Liver (tissue), 9 donors: ENCODE results near the gene CYREN. TPM values are rescaled to one million over a fixed set of nuclear protein-coding genes. Genes with fewer than 3 reads are reported as not detected.

ENCODE experiments used
- DNase-seq: peaks from one replicate; pipeline ENCODE4 v3.0.0-alpha.2; 2017; ENCODE audit warnings: low spot score
- H3K27ac ChIP-seq, 2 donors: one replicate each; pipeline ENCODE4 v1.7.0; 2013; ENCODE audit warnings: inconsistent platforms in 2 of 2, low read length in 2 of 2, control low read depth in 1 of 2, low read depth in 1 of 2, mild to moderate bottlenecking in 1 of 2
- H3K27me3 ChIP-seq, 4 donors: one replicate each; pipeline versions ENCODE4 v1.6.1 to v1.7.0; 2013; ENCODE audit warnings: low read length in 3 of 4, inconsistent platforms in 1 of 4, mild to moderate bottlenecking in 1 of 4, moderate library complexity in 1 of 4; ENCODE audit not compliant: control insufficient read depth in 4 of 4, insufficient read depth in 4 of 4
- H3K36me3 ChIP-seq, 4 donors: one replicate each; pipeline versions ENCODE4 v1.6.1 to v1.7.0; 2013; ENCODE audit warnings: low read length in 3 of 4, mild to moderate bottlenecking in 3 of 4, low read depth in 1 of 4, moderate library complexity in 1 of 4; ENCODE audit not compliant: control insufficient read depth in 4 of 4, insufficient read depth in 3 of 4
- H3K4me1 ChIP-seq, 4 donors: one replicate each; pipeline versions ENCODE4 v1.6.1 to v1.7.0; 2013; ENCODE audit warnings: low read length in 3 of 4, mild to moderate bottlenecking in 3 of 4, moderate library complexity in 1 of 4; ENCODE audit not compliant: control insufficient read depth in 4 of 4, insufficient read depth in 4 of 4
- H3K4me3 ChIP-seq, 3 donors: one replicate each; pipeline versions ENCODE4 v1.6.1 to v1.7.0; 2013; ENCODE audit warnings: low read length in 3 of 3, control low read depth in 1 of 3, low read depth in 1 of 3, mild to moderate bottlenecking in 1 of 3
- H3K9ac ChIP-seq, 2 donors: one replicate each; pipeline ENCODE4 v1.7.0; 2013; ENCODE audit warnings: low read length in 2 of 2, mild to moderate bottlenecking in 2 of 2, moderate library complexity in 2 of 2, control low read depth in 1 of 2, low read depth in 1 of 2
- H3K9me3 ChIP-seq, 4 donors: one replicate each; pipeline versions ENCODE4 v1.6.1 to v1.7.0; 2013; ENCODE audit warnings: low read length in 3 of 4; ENCODE audit not compliant: control insufficient read depth in 4 of 4
- EGR1 ChIP-seq, 2 donors: IDR thresholded peaks; 2 replicates each; pipeline ENCODE4 v1.6.1; 2016 to 2018; ENCODE audit warnings: antibody characterized with exemption in 2 of 2, low read depth in 2 of 2
- FOXA1 ChIP-seq: IDR thresholded peaks from 2 replicates; pipeline ENCODE4 v1.6.1; 2016; ENCODE audit warnings: antibody characterized with exemption
- GABPA ChIP-seq, 2 donors: IDR thresholded peaks in 1 of 2; conservative IDR thresholded peaks in 1 of 2; 2 replicates each; pipeline ENCODE4 v1.6.1; 2016; ENCODE audit warnings: antibody characterized with exemption in 2 of 2, mild to moderate bottlenecking in 1 of 2, moderate library complexity in 1 of 2
- HNF4A ChIP-seq, 2 donors: conservative IDR thresholded peaks; 2 replicates each; pipeline ENCODE4 v1.6.1; 2016; ENCODE audit warnings: antibody characterized with exemption in 2 of 2, mild to moderate bottlenecking in 2 of 2
- HNF4G ChIP-seq: IDR thresholded peaks from 2 replicates; pipeline ENCODE4 v1.6.1; 2016; ENCODE audit warnings: antibody characterized with exemption
- JUND ChIP-seq, 2 donors: IDR thresholded peaks; 2 replicates each; pipeline ENCODE4 v1.6.1; 2016; ENCODE audit warnings: antibody characterized with exemption in 2 of 2
- MAX ChIP-seq: IDR thresholded peaks from 2 replicates; pipeline ENCODE4 v1.6.1; 2016; ENCODE audit warnings: antibody characterized with exemption
- NR2F2 ChIP-seq: IDR thresholded peaks from 2 replicates; pipeline ENCODE4 v1.6.1; 2016; ENCODE audit warnings: antibody characterized with exemption
- RAD21 ChIP-seq, 2 donors: IDR thresholded peaks; 2 replicates each; pipeline ENCODE4 v1.6.1; 2016; ENCODE audit warnings: antibody characterized with exemption in 2 of 2, mild to moderate bottlenecking in 2 of 2
- RXRA ChIP-seq, 2 donors: IDR thresholded peaks; 2 replicates each; pipeline ENCODE4 v1.6.1; 2017 to 2018; ENCODE audit warnings: antibody characterized with exemption in 2 of 2, mild to moderate bottlenecking in 1 of 2
- SP1 ChIP-seq: IDR thresholded peaks from 2 replicates; pipeline ENCODE4 v1.6.1; 2018; ENCODE audit warnings: antibody characterized with exemption, mild to moderate bottlenecking
- TAF1 ChIP-seq: conservative IDR thresholded peaks from 2 replicates; pipeline ENCODE4 v1.6.1; 2016; ENCODE audit warnings: antibody characterized with exemption, mild to moderate bottlenecking
- YY1 ChIP-seq: IDR thresholded peaks from 2 replicates; pipeline ENCODE4 v1.6.1; 2016; ENCODE audit warnings: antibody characterized with exemption, mild to moderate bottlenecking
- ZBTB33 ChIP-seq: IDR thresholded peaks from 2 replicates; pipeline ENCODE4 v1.6.1; 2016; ENCODE audit warnings: antibody characterized with exemption
- WGBS: extraction: QIAGEN DNeasy Blood & Tissue Kit; methylation state at CpG from one replicate; pipeline ENCODE4 v1.1.7; 2013; 5-methylcytosine and 5-hydroxymethylcytosine counted together
- polyA plus RNA-seq, 2 donors: library from polyadenylated mRNA; stranded (reverse) in 1 of 2; unstranded in 1 of 2; fragments of 200-250 nt in 1 of 2; fragments of >200 nt in 1 of 2; fragmentation: Nextera tagmentation in 1 of 2; extraction: Ambion mirVana in 1 of 2; gene quantifications; one replicate each; pipeline versions ENCODE4 v1.2.1 to v1.2.3, GENCODE V29; 2013 to 2015
- total RNA-seq, 2 donors: library from RNA; depleted of rRNA; stranded (reverse); fragments of >200 nt; gene quantifications; one replicate each; pipeline ENCODE4 v1.2.3, GENCODE V29; 2014
- TF ChIP-seq, protein P1 (sequence below): IDR thresholded peaks from 2 replicates; pipeline ENCODE4 v1.6.1; 2016; ENCODE audit warnings: antibody characterized with exemption
- TF ChIP-seq, protein P2 (sequence below): IDR thresholded peaks from 2 replicates; pipeline ENCODE4 v1.6.1; 2016; ENCODE audit warnings: antibody characterized with exemption, mild to moderate bottlenecking
- TF ChIP-seq, protein P3 (sequence below): fragments of 150-350 bp; IDR thresholded peaks from 2 replicates; pipeline ENCODE4 v1.5.1; 2017; ENCODE audit warnings: improper control_type of control experiment, low read depth, low read length; ENCODE audit not compliant: missing input control
- donor health status: healthy.
- donor health status: healthy.
- donor health status: healthy.
- donor health status: healthy.
- donor health status: healthy.

CYREN gene
- total and polyA plus RNA-seq, 4 donors: 13.2 to 20.3 (median 16.0) TPM

- TF ChIP-seq, protein P1, sequence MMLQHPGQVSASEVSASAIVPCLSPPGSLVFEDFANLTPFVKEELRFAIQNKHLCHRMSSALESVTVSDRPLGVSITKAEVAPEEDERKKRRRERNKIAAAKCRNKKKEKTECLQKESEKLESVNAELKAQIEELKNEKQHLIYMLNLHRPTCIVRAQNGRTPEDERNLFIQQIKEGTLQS: no peak
- TF ChIP-seq, protein P2, sequence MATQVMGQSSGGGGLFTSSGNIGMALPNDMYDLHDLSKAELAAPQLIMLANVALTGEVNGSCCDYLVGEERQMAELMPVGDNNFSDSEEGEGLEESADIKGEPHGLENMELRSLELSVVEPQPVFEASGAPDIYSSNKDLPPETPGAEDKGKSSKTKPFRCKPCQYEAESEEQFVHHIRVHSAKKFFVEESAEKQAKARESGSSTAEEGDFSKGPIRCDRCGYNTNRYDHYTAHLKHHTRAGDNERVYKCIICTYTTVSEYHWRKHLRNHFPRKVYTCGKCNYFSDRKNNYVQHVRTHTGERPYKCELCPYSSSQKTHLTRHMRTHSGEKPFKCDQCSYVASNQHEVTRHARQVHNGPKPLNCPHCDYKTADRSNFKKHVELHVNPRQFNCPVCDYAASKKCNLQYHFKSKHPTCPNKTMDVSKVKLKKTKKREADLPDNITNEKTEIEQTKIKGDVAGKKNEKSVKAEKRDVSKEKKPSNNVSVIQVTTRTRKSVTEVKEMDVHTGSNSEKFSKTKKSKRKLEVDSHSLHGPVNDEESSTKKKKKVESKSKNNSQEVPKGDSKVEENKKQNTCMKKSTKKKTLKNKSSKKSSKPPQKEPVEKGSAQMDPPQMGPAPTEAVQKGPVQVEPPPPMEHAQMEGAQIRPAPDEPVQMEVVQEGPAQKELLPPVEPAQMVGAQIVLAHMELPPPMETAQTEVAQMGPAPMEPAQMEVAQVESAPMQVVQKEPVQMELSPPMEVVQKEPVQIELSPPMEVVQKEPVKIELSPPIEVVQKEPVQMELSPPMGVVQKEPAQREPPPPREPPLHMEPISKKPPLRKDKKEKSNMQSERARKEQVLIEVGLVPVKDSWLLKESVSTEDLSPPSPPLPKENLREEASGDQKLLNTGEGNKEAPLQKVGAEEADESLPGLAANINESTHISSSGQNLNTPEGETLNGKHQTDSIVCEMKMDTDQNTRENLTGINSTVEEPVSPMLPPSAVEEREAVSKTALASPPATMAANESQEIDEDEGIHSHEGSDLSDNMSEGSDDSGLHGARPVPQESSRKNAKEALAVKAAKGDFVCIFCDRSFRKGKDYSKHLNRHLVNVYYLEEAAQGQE: no peak
- no peak for TF ChIP-seq NR2F2
- no peak for TF ChIP-seq RAD21 (IDR thresholded peaks at IDR 0.05)
- no peak for TF ChIP-seq ZBTB33
- TF ChIP-seq YY1: no peak
- no peak for TF ChIP-seq FOXA1
- TF ChIP-seq SP1: no peak
- TF ChIP-seq EGR1 (IDR thresholded peaks at IDR 0.05; ENCODE audit: low read depth in 2 of 2): no peak
- no peak for TF ChIP-seq MAX
- TF ChIP-seq GABPA (IDR thresholded peaks at IDR 0.05 in 1 of 2, conservative IDR thresholded peaks at IDR 0.05 in 1 of 2): no peak
- no peak for TF ChIP-seq RXRA (IDR thresholded peaks at IDR 0.05)
- TF ChIP-seq, protein P3, sequence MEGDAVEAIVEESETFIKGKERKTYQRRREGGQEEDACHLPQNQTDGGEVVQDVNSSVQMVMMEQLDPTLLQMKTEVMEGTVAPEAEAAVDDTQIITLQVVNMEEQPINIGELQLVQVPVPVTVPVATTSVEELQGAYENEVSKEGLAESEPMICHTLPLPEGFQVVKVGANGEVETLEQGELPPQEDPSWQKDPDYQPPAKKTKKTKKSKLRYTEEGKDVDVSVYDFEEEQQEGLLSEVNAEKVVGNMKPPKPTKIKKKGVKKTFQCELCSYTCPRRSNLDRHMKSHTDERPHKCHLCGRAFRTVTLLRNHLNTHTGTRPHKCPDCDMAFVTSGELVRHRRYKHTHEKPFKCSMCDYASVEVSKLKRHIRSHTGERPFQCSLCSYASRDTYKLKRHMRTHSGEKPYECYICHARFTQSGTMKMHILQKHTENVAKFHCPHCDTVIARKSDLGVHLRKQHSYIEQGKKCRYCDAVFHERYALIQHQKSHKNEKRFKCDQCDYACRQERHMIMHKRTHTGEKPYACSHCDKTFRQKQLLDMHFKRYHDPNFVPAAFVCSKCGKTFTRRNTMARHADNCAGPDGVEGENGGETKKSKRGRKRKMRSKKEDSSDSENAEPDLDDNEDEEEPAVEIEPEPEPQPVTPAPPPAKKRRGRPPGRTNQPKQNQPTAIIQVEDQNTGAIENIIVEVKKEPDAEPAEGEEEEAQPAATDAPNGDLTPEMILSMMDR: no peak
- no peak for TF ChIP-seq HNF4A (conservative IDR thresholded peaks at IDR 0.05)
- no peak for TF ChIP-seq JUND (IDR thresholded peaks at IDR 0.05)
- TF ChIP-seq HNF4G: no peak
- TF ChIP-seq TAF1: no peak
- Histone ChIP-seq H3K27ac (no peak overlapping the region), H3K9me3 (no peaks in the 10 kb centered on the region), H3K36me3 (peaks cover 0 to 20% (median 12%) of the 10 kb centered on the region in 4 donors), H3K4me1 (peaks cover 0 to 26% (median 19%) of the 10 kb centered on the region in 4 donors), H3K4me3 (no peak overlapping the region), H3K9ac (no peak overlapping the region), H3K27me3 (no peaks in the 10 kb centered on the region)
- WGBS: 89% methylated on average over 8 of the region's 8 CpGs
- peak; percentile 57 for DNase-seq
Measured at GRCh38 chr7:135207406-135208101, 37.0 kb upstream of the CYREN start.
